Aorta (tissue), 5 donors: ENCODE measurements around the gene RTP2. TPM values are rescaled to one million over a fixed set of nuclear protein-coding genes. Genes with fewer than 3 reads are reported as not detected.

Source experiments
- ATAC-seq: fragments of 200-7000 bp; cut with Tn5 transposase; one replicate; pipeline ENCODE4 v1.9.1; 2022; ENCODE audit warnings: moderate library complexity; ENCODE audit not compliant: low FRiP score
- DNase-seq, 2 donors: peaks; one replicate each; pipeline ENCODE4 v3.0.0-alpha.2; 2020
- H3K27ac ChIP-seq, 2 donors: one replicate each; pipeline ENCODE4 v1.5.1; 2013; ENCODE audit warnings: low read length in 2 of 2, mild to moderate bottlenecking in 2 of 2, moderate library complexity in 2 of 2, control low read depth in 1 of 2, inconsistent platforms in 1 of 2, low read depth in 1 of 2
- H3K27me3 ChIP-seq, 2 donors: one replicate each; pipeline ENCODE4 v1.6.1; 2013; ENCODE audit warnings: control low read depth in 1 of 2, low read length in 1 of 2, mild to moderate bottlenecking in 1 of 2, moderate library complexity in 1 of 2; ENCODE audit not compliant: insufficient read depth in 2 of 2, control insufficient read depth in 1 of 2
- H3K36me3 ChIP-seq, 2 donors: one replicate each; pipeline ENCODE4 v1.6.1; 2013; ENCODE audit warnings: control low read depth in 1 of 2, low read length in 1 of 2, mild to moderate bottlenecking in 1 of 2; ENCODE audit not compliant: insufficient read depth in 2 of 2, control insufficient read depth in 1 of 2
- H3K4me1 ChIP-seq, 2 donors: one replicate each; pipeline ENCODE4 v1.6.1; 2013; ENCODE audit warnings: low read length in 2 of 2, control low read depth in 1 of 2, mild to moderate bottlenecking in 1 of 2, moderate library complexity in 1 of 2; ENCODE audit not compliant: insufficient read depth in 2 of 2, control insufficient read depth in 1 of 2
- H3K4me3 ChIP-seq, 2 donors: one replicate each; pipeline ENCODE4 v1.5.1; 2013; ENCODE audit warnings: low read length in 2 of 2, control low read depth in 1 of 2, mild to moderate bottlenecking in 1 of 2
- H3K9me3 ChIP-seq: one replicate; pipeline ENCODE4 v1.6.1; 2013; ENCODE audit warnings: mild to moderate bottlenecking, low read length; ENCODE audit not compliant: control insufficient read depth
- WGBS, 2 donors: extraction: QIAGEN DNeasy Blood & Tissue Kit; methylation state at CpG; one replicate each; pipeline ENCODE4 v1.1.7; 2013; 5-methylcytosine and 5-hydroxymethylcytosine counted together
- intact Hi-C, 2 donors: fragments of 100-400 bp; cut with DNase I; formaldehyde crosslinking; loops; one replicate each; pipeline versions ENCODE4 v1.14.2 to v1.15.0; 2022
- polyA plus RNA-seq, 2 donors: library from polyadenylated mRNA; stranded (reverse); fragments of 200-250 nt; gene quantifications; one replicate each; pipeline ENCODE4 v1.2.3, GENCODE V29; 2013
- total RNA-seq, 2 donors: library from RNA; stranded (reverse); fragmentation: NEBNext Ultra II Directional; extraction: Animal tissue kit (Norgen Biotek cat#: 25700); gene quantifications; one replicate each; pipeline ENCODE4 v1.2.1, GENCODE V29; 2021
- donor health status: healthy with polysubstance abuse.
- donor health status: Bipolar disorder and iron deficiency.
- donor health status: DM: no; HTN: no; CAD: no.
- donor health status: DM: no; HTN: no; CAD: no.
- donor health status: DM: yes; HTN: yes; CAD: no.

Gene RTP2
- total and polyA plus RNA-seq, 4 donors: not detected

- peak within 1 kb of the TSS; percentile 99 to 100 for H3K27ac ChIP-seq
- peaks cover 0 to 6% of the 10 kb centered on the region in 2 donors for H3K4me1 ChIP-seq
- no peaks in the 10 kb centered on the region for H3K9me3 ChIP-seq
- ATAC-seq: peak; percentile 88
- WGBS, 2 donors: 0 to 1% methylated on average over 40 of the region's 40 CpGs
- no peaks in the 10 kb centered on the region for H3K36me3 ChIP-seq
- H3K27me3 ChIP-seq: no peaks in the 10 kb centered on the region
- intact Hi-C loops: loop anchor here (2.0 to 10.0 kb wide), 11 partner anchors 307 to 1203 kb away; no protein-coding TSS in a partner anchor
- DNase-seq: peak; percentile 96
- peak within 1 kb of the TSS; percentile 84 to 90 for H3K4me3 ChIP-seq
These were observed 43.1 kb upstream of the RTP2 start, which contains the start of gene BCL6 for GRCh38 chr3:187745201-187746058. BCL6 (minus strand) TSS chr3:187745468; CDS start chr3:187733693, 11,775 bp downstream.

GRCh38 chr3:187744169-187745151, 42.1 kb upstream of the RTP2 start:
- DNase-seq: peak; percentile 75 to 82
- intact Hi-C loops: loop anchor here (2.0 to 10.0 kb wide), 17 partner anchors 308 to 1208 kb away; partner anchors contain the start of gene LPP (in 2 of the 2)

GRCh38 chr3:187743195-187744141, 41.1 kb upstream of the RTP2 start:
- intact Hi-C loops: loop anchor here (2.0 to 10.0 kb wide), 17 partner anchors 409 to 1209 kb away; partner anchors contain the start of gene LPP (in 2 of the 2)
- whole genome bisulfite sequencing, 2 donors: 0 to 1% methylated on average over 45 of the region's 45 CpGs
- Histone ChIP-seq H3K4me1 (peaks cover 0 to 6% of the 10 kb centered on the region in 2 donors), H3K27me3 (no peaks in the 10 kb centered on the region), H3K4me3 (peak overlapping the region; percentile 84 to 90), H3K9me3 (no peaks in the 10 kb centered on the region), H3K27ac (peak overlapping the region; percentile 99 to 100), H3K36me3 (no peaks in the 10 kb centered on the region)
- ATAC-seq (no peak), DNase-seq (peak; percentile 86 to 92)

More at GRCh38 chr3:187744169-187745151, 42.1 kb upstream of the RTP2 start:
- H3K4me1 ChIP-seq: peaks cover 0 to 6% of the 10 kb centered on the region in 2 donors
- peak overlapping the region; percentile 99 to 100 for H3K27ac ChIP-seq
- peak; percentile 39 for ATAC-seq
- WGBS, 2 donors: 0 to 1% methylated on average over 54 to 55 of the region's 55 CpGs
- no peaks in the 10 kb centered on the region for H3K36me3 ChIP-seq
- no peaks in the 10 kb centered on the region for H3K9me3 ChIP-seq
- H3K4me3 ChIP-seq: peak overlapping the region; percentile 84 to 90
- no peaks in the 10 kb centered on the region for H3K27me3 ChIP-seq

- Histone ChIP-seq H3K27ac (peak overlapping the region; percentile 69 to 99), H3K27me3 (no peaks in the 10 kb centered on the region), H3K4me3 (peak overlapping the region; percentile 84 to 90), H3K9me3 (no peaks in the 10 kb centered on the region), H3K4me1 (peaks cover 0 to 3% of the 10 kb centered on the region in 2 donors), H3K36me3 (no peaks in the 10 kb centered on the region)
- DNase-seq: no peak
- WGBS, 2 donors: 7 to 8% methylated on average over 13 of the region's 13 CpGs
- no peak for ATAC-seq
- intact Hi-C loops: loop anchor here (2.0 to 10.0 kb wide), 16 partner anchors 410 to 1210 kb away; partner anchors contain the start of gene LPP (in 2 of the 2)
These were observed 40.2 kb upstream of the RTP2 start for GRCh38 chr3:187742351-187743171.

GRCh38 chr3:187741403-187742350, 39.3 kb upstream of the RTP2 start:
- no peaks in the 10 kb centered on the region for H3K4me1 ChIP-seq
- no peaks in the 10 kb centered on the region for H3K9me3 ChIP-seq

GRCh38 chr3:187740421-187741399, 38.4 kb upstream of the RTP2 start:
- Histone ChIP-seq H3K9me3 (no peaks in the 10 kb centered on the region), H3K4me1 (peaks cover 0 to 3% of the 10 kb centered on the region in 2 donors)
- peak; percentile 53 for ATAC-seq

More at GRCh38 chr3:187741403-187742350, 39.3 kb upstream of the RTP2 start:
- intact Hi-C loops: loop anchor here (2.0 to 10.0 kb wide), 17 partner anchors 411 to 1213 kb away; partner anchors contain the start of gene LPP (in 2 of the 2)
- 1% methylated on average over 34 to 35 of the region's 35 CpGs for WGBS, 2 donors
- Histone ChIP-seq H3K27ac (peak overlapping the region; percentile 58 to 69), H3K4me3 (peak overlapping the region; percentile 41 to 42), H3K36me3 (no peaks in the 10 kb centered on the region), H3K27me3 (no peaks in the 10 kb centered on the region)
- ATAC-seq: peak; percentile 15
- peak; percentile 86 to 89 for DNase-seq

More at GRCh38 chr3:187740421-187741399, 38.4 kb upstream of the RTP2 start:
- Histone ChIP-seq H3K27ac (peak overlapping the region; percentile 91 to 95), H3K4me3 (peak overlapping the region; percentile 41 to 42), H3K36me3 (no peaks in the 10 kb centered on the region), H3K27me3 (no peaks in the 10 kb centered on the region)
- DNase-seq: peak; percentile 80 to 92
- intact Hi-C loops: loop anchor here (2.0 to 10.0 kb wide), 16 partner anchors 412 to 1214 kb away; partner anchors contain the start of gene LPP (in 2 of the 2)
- 1% methylated on average over 39 of the region's 39 CpGs for WGBS, 2 donors
